ENCODE results near the gene RALGPS1.

- no peak for TF ChIP-seq CTCF (IDR thresholded peaks at IDR 0.05)
- TF ChIP-seq EP300 (IDR thresholded peaks at IDR 0.05) = no peak
- no peak for TF ChIP-seq POLR2A (IDR thresholded peaks at IDR 0.05; ENCODE audit: low read depth)
These were observed 246.6 kb downstream of the RALGPS1 start for GRCh38 chr9:127161081-127161624.
